ENCODE data around the gene RAB9A. TPM values are rescaled to one million over a fixed set of nuclear protein-coding genes. Genes with fewer than 3 reads are reported as not detected.

RAB9A gene
- total RNA-seq, 1 experiment from 2014 or later: 25.8 TPM

DNA sequence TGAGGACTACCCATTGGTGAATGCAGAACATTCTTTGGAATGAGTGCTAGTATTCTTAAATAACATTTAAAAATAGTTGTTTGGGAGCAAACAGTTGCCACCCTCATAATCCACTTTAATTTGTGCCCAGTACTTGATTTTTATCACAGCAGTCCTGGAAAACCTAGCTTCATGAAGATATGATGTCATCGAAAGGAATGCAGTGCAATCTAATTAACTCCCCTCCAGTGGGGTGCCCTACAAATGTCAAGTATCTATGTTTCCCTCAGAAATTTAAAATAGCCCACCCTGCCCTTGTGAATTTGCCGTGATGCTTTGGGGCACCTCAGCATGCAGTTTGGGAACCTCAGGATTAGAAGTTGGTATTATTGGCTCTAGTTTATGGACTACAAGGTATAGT lies 5.4 kb downstream of the RAB9A start:
- Histone ChIP-seq H3K27me3 (replicated peaks; ENCODE audit: insufficient read depth, low read depth, low read length, poor library complexity) (no peaks in the 10 kb centered on the region), H3K4me3 (ENCODE audit: low read depth, low read length, poor library complexity, severe bottlenecking) (no peak overlapping the region), H3K4me1 (ENCODE audit: insufficient read depth, low read length, poor library complexity, severe bottlenecking) (peaks cover 54% of the 10 kb centered on the region), H3K9me3 (ENCODE audit: low read depth, low read length, poor library complexity, severe bottlenecking) (no peaks in the 10 kb centered on the region), H3K36me3 (ENCODE audit: insufficient read depth, low read length, poor library complexity, severe bottlenecking) (no peaks in the 10 kb centered on the region), H3K27ac (ENCODE audit: low read depth, low read length, poor library complexity, severe bottlenecking) (no peak overlapping the region)
- no TSS peak for BruUV-seq (replicated peaks)
- POLR2A ChIA-PET (ENCODE audit: low non-redundant PET): no interaction called here
- intact Hi-C loops (cut with micrococcal nuclease; ENCODE audit: unreplicated experiment): no loop called here
- CTCF ChIA-PET: no interaction called here
- TF ChIP-seq, protein P1, sequence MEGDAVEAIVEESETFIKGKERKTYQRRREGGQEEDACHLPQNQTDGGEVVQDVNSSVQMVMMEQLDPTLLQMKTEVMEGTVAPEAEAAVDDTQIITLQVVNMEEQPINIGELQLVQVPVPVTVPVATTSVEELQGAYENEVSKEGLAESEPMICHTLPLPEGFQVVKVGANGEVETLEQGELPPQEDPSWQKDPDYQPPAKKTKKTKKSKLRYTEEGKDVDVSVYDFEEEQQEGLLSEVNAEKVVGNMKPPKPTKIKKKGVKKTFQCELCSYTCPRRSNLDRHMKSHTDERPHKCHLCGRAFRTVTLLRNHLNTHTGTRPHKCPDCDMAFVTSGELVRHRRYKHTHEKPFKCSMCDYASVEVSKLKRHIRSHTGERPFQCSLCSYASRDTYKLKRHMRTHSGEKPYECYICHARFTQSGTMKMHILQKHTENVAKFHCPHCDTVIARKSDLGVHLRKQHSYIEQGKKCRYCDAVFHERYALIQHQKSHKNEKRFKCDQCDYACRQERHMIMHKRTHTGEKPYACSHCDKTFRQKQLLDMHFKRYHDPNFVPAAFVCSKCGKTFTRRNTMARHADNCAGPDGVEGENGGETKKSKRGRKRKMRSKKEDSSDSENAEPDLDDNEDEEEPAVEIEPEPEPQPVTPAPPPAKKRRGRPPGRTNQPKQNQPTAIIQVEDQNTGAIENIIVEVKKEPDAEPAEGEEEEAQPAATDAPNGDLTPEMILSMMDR (conservative IDR thresholded peaks at IDR 0.05; ENCODE audit: low read depth, low read length): no peak
- no peak for TF ChIP-seq EZH2 (IDR thresholded peaks at IDR 0.05; ENCODE audit: borderline replicate concordance, low read depth, low read length, poor library complexity, severe bottlenecking)
- DNase-seq (ENCODE audit: low spot score): peak; percentile 57

DNA sequence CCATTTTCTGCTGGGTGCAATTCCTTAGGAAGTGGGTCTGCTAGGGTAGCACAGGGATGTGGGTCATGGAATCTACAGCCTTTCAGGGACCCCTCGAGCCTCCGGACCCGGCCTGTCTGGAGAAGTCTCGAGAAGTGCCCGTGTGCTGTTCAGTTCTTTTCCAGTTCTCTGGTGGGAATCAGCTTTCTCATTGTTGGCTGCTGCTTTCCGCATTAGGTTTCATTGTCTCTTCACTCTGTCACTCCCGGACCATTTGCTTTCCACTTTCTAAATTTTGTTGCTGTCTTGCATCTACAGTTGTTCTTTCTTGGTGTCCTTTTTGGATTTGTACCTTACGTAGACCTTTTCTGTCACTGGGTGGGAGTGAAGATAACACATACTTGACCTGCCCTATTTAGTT lies 6.1 kb downstream of the RAB9A start:
- Histone ChIP-seq H3K36me3 (ENCODE audit: insufficient read depth, low read length, poor library complexity, severe bottlenecking) (no peaks in the 10 kb centered on the region), H3K4me3 (ENCODE audit: low read depth, low read length, poor library complexity, severe bottlenecking) (no peak overlapping the region), H3K9me3 (ENCODE audit: low read depth, low read length, poor library complexity, severe bottlenecking) (no peaks in the 10 kb centered on the region), H3K27ac (ENCODE audit: low read depth, low read length, poor library complexity, severe bottlenecking) (peak overlapping the region; percentile 14), H3K27me3 (replicated peaks; ENCODE audit: insufficient read depth, low read depth, low read length, poor library complexity) (no peaks in the 10 kb centered on the region), H3K4me1 (ENCODE audit: insufficient read depth, low read length, poor library complexity, severe bottlenecking) (peaks cover 57% of the 10 kb centered on the region)
- ChIA-PET CTCF (no interaction called here), POLR2A (ENCODE audit: low non-redundant PET) (no interaction called here)
- TF ChIP-seq EZH2 (IDR thresholded peaks at IDR 0.05; ENCODE audit: borderline replicate concordance, low read depth, low read length, poor library complexity, severe bottlenecking): no peak
- TF ChIP-seq, protein P1 (conservative IDR thresholded peaks at IDR 0.05; ENCODE audit: low read depth, low read length): no peak
- no peak for DNase-seq (ENCODE audit: low spot score)
- intact Hi-C loops (cut with micrococcal nuclease; ENCODE audit: unreplicated experiment): no loop called here
- no TSS peak for BruUV-seq (replicated peaks)

DNA sequence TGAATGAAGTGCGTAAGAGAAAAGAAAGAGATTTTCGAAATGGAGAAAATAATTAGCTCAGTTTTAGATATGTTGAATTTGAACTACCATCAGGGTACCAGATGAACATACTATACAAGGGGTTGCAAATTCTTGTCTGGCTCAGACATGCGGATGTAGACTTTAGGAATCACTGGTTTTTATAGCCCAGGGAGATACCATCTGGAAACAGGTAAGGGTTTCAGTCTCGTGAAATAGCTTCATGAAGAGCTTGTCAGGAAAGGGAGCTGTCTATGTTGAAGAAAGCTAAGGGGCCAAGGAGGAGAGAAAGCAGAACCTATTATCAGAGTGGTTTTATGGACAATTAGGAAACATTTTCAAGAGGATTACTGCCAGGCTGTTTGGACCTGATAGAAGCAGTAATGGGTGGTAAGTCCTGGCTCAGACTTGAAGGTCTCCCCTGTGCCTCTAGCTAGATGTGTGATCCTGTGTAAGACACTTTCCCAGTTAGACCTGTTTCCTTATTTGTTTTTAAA lies 6.7 kb downstream of the RAB9A start:
- H3K9me3 ChIP-seq (ENCODE audit: low read depth, low read length, poor library complexity, severe bottlenecking): no peaks in the 10 kb centered on the region
- no peaks in the 10 kb centered on the region for H3K36me3 ChIP-seq (ENCODE audit: insufficient read depth, low read length, poor library complexity, severe bottlenecking)
- peaks cover 57% of the 10 kb centered on the region for H3K4me1 ChIP-seq (ENCODE audit: insufficient read depth, low read length, poor library complexity, severe bottlenecking)
- BruUV-seq (replicated peaks): no TSS peak
- CTCF ChIA-PET: no interaction called here
- H3K4me3 ChIP-seq (ENCODE audit: low read depth, low read length, poor library complexity, severe bottlenecking): no peak overlapping the region
- TF ChIP-seq, protein P1 (conservative IDR thresholded peaks at IDR 0.05; ENCODE audit: low read depth, low read length): no peak
- no peak for TF ChIP-seq EZH2 (IDR thresholded peaks at IDR 0.05; ENCODE audit: borderline replicate concordance, low read depth, low read length, poor library complexity, severe bottlenecking)
- no peak for DNase-seq (ENCODE audit: low spot score)
- intact Hi-C loops (cut with micrococcal nuclease; ENCODE audit: unreplicated experiment): no loop called here
- no peak overlapping the region for H3K27ac ChIP-seq (ENCODE audit: low read depth, low read length, poor library complexity, severe bottlenecking)
- no peaks in the 10 kb centered on the region for H3K27me3 ChIP-seq (replicated peaks; ENCODE audit: insufficient read depth, low read depth, low read length, poor library complexity)
- POLR2A ChIA-PET (ENCODE audit: low non-redundant PET): no interaction called here
